Smooth muscle cell of the brain vasculature (primary cell): ENCODE results near the gene ARHGEF6.

Experiments used
- DNase-seq: peaks from one replicate; pipeline ENCODE4 v3.0.0-alpha.2; 2012; ENCODE audit warnings: low read depth, low spot score

Gene ARHGEF6

DNA sequence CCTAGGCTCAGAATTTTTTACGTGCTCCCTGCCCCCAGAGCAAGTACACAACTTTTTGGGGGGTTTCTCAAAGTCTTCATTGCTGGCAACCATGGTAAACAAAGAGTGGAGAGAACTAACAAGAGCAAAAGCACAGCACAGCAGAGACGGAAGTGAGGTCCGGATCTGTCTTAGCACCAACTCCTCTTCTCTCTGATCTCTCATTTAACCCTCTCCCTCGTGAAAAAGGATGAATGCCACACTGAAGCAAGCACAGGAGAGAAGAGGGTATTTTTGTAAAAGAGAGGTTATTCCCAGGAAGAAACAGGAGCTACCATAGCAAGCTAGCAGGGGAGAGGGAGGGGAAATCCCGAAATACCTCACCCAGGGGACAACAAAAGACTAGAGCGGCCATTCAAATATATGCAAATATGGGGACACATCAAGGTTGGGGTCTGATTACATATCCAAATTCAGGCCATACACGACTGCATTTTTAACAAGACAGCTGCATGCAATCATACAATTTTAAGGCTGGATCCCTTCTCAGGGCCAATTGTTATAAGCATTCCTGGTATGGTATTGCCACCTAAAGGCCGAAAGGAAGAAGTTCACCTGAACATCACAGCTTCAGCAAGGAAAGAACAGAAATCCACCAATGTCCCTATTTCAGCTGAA, 86.2 kb downstream of the ARHGEF6 start:
- DNase-seq: no peak

DNA sequence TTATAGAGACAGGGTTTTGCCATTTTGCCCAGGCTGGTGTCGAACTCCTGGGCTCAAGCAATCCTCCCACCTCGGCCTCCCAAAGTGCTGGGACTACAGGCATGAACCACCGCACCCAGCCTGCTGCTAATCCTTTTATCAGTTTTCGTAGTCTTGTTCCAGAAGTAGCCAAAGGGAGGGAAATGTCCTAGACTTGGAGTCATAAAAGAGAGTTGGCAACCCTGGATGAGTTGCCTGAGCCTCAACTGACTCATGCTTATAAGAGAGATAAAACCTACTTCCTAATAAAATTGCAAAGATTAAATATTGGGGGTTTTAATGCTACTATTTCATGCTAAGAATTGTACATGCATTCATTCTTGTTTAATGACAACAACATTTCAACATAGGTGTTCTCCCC, 88.5 kb downstream of the ARHGEF6 start:
- DNase-seq: no peak

DNA sequence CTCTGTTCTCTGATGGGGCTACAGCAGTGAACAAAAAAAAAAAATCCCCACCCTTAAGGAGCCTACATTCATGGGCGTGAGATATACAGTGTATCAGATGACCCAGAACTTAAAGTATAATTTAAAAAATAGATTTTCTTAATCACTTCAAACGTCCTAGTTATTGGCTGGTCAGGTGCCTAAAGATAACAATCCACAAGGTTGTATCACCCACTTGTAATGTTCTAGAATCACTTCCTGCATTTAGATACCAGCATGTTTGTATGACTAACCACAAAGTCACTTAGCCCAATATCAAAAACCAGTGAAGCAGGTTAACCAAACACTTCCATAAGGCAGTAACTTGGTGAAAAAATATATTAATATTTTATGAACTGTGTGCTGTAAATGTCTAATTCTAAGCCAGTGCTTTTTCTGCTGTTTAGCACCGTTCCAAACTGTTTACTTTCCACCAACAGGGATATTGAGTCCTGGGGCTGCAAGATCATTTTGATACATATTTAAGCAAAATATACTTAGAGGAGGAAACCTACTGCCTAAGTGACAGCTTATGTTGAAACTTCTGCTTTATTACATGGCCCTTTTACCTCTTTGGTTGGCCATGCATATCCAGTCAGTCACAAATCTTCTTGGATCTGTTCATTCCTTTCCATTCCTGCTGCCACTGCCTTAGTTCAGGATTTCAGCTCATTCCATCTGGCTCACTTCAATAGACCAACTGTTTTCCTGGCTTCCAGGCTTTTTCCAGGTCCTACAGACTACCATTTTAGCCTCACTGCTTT, 89.5 kb downstream of the ARHGEF6 start:
- DNase-seq: no peak

DNA sequence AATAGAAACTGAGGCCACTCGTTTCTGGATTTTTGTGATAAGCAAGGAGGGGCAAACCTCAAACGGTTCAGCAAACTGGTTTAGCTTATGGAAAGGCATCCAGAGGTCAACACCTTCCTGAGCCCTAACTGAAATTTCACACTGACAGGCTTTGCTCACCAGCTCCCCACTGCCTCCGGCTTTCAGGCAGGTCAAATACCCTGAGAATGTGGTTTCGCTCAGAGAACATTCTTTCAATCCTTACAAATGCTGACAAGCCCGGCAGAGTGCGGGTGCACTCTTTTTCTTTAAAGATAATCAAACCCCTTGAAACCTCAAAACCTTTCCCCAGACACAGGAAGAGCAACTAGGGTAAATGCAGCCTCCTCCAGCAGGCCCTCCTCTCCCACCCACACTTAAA, 91.3 kb downstream of the ARHGEF6 start:
- no peak for DNase-seq

- no peak for DNase-seq
Measured at GRCh38 chrX:136687457-136687856, 93.3 kb downstream of the ARHGEF6 start.

- no peak for DNase-seq
Measured at GRCh38 chrX:136684120-136684519, 96.6 kb downstream of the ARHGEF6 start.

DNA sequence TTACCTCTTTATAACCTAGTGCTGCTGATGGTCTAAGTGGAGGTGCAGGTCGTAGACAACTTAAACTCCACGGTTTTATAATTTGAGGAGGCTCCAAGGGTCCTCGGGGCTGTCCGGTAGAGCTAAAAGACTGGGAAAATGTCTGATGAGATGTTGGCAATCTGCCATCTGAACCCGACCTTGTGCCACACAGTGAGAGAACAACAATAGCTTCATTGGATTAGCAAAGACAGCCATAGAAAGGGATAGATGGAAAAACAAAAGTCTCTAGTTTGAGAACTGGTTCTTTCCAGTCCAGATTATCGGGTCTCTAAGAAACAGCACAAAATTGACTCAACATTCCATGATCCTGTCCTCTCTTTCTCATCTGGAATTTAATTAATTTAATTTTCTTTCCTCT, 101.2 kb downstream of the ARHGEF6 start:
- no peak for DNase-seq

DNA sequence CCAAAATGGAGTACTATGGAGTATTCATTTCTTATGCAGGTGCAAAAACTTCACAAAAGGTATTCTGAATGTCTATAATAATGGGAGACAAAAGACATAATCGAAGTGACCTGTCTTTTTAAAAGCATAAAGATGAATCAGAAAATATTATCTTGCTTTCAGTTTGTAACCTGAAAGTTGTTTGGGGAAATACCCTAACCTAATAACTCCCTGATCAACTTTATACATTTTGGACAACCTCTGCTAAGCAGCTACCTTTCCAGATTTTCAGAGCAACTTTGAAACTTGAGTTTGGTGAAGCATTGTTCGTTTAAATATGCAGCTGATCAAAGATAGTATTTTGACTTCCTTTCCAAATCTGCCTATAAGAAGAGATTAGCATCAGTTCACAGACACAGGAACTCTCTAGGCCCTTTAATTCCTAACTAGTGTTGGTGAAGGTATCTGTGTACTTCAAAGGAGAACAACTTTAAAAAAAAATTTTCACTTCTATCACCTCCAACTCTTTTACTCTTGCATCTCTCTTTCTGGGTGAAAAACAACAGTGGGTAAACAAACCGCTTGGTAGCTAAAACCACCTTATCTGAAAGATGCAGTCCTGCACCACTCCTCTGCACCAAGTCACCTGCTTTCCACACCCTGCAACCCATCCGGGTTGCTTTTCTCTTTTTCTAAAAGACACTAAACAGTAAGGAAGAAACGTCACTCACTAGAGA, 106.3 kb downstream of the ARHGEF6 start:
- no peak for DNase-seq

DNA sequence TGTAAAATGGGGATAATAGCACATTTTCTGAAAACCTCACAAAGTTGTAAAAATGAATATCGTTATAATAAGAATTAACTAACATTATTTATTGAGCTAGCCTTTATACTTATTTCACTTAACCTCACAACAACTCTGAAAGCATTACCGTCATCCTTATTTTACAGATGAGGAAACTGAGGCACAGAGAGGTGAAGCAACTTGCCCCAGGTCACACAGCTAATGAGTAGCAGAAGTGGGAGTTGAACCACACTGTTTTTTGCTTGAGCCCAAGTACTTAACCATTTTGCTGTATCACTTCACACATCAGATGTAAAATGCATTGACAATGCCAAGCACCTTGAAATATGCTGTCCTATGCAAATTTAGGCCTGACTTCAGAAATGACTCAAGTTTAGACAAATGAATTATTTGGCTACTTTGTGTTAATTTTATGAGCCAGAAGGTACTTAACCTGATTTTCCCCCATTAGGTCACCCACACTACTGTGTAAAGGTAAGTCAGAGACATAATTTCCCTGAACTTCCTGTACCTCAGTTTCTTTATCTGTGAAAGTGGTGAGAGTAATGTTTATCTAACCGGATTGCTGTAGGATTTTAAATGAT, 109.6 kb downstream of the ARHGEF6 start:
- DNase-seq: no peak

- DNase-seq: no peak
Measured at GRCh38 chrX:136667446-136668168, 113.1 kb downstream of the ARHGEF6 start.

DNA sequence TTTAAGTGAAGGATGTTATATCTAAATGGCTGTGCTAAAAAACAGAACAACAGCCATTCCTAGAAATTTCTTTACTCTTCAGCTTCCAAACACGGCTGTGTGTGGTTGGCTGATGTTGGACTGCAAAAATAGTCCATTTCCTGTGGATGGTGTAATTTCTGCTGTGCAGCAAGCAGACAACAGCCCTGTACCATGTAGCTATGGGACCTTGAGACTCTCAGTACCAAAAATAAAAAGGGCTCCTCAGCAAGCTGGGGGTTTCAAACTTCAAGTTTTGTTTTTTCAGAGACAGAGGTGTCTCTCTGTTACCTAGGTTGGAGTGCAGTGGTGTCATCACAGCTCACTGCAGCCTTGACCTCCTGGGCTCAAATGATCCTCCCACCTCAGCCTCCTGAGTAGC, 114.6 kb downstream of the ARHGEF6 start:
- DNase-seq: no peak

DNA sequence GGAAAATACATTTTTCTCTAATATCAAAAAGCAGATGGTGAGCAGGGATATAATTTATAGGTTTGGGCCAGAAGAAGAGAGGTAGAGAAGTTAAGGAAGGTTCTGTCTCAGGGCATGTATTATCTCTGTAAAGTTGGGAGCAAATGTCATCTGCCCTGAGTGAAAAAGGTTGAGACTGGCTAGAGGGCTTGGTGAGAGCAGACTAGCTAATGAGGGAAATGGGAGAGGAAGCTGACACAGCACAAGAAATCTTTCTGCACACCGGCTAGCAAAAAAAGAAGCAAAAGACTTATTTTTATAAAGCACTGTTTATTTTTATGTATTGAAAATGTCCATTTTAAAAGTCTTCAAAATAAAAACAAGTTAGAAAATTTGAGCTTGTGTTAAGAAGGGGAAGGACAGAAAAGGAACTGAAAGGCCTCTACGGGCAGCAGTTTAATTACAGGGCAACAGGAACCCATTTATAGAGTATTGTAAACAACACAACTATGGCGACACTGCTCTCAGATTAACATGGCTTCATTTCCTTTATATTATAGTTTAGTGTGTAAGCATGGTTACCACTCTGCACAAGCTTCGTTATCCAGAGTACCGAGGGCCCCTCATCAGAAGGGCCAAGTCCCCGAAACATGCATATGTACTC, 115.4 kb downstream of the ARHGEF6 start:
- no peak for DNase-seq

GRCh38 chrX:136662976-136663375, 117.8 kb downstream of the ARHGEF6 start:
- no peak for DNase-seq

DNA sequence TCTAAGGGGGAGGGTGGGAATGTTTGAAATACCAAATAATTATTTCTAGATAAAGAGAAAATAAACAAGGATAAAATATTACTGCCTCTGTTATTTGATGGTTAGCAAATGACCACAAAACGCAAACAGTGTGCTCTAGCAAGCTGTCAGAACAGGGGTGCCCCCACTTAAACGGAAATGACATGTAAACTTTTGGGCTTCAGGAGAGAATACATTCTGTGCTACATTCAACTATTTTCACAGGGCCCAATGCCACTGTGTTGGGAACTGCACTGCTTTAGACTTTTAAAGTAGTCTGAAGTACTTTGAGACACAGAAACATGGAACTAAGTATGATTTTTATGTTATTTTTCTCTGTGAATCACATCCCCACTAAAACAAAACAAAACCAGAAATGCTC, 118.6 kb downstream of the ARHGEF6 start:
- no peak for DNase-seq

- no peak for DNase-seq
Measured at GRCh38 chrX:136660896-136661295, 119.8 kb downstream of the ARHGEF6 start.

- DNase-seq: no peak
Measured at GRCh38 chrX:136659174-136659573, 121.6 kb downstream of the ARHGEF6 start.

DNA sequence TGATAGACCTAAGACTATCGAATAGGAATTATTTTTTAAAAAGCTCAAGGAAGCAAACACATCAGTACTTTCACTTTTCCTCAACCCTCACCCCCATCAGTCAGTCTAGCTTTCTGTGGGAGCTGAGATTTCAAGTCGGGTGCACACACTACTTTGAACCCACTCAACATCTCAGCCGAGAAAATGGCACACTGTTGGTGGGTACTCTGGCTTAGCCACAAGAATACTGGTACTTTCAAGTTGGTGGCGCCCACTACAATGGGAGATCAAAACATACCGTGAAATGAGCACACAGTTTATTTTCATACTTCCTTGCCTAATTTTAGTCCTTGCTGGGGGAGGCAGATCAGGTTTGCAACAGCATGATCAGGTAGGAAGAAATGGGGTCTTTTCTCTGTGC, 122.6 kb downstream of the ARHGEF6 start:
- no peak for DNase-seq

DNA sequence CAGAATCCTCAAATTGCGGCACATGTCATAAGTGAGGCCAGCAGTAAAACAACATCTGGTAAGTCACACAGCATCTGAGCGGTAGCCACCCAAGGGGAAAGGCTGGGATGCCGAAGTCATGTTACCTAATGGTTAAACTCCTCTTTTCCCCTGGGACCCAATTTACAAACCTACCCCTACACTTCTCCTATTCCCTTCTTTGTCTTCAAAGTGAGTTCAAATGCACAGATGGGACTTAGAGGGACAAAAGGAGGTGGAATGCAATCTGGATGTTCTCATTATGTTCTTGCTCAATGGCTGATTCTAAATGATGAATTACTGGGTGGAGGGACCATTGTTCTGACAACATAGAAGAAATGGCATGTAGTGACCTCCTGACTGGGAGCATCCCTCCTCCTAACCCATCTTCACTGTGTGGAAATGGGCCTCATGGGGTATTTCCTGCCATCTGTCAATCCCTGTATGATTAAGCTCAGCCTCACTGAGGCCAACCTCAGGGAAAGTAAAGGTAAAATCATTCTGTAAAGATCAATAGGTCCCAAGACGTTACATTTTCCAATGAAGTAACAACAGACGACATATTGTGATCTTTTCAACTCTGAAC, 124.3 kb downstream of the ARHGEF6 start:
- no peak for DNase-seq

DNA sequence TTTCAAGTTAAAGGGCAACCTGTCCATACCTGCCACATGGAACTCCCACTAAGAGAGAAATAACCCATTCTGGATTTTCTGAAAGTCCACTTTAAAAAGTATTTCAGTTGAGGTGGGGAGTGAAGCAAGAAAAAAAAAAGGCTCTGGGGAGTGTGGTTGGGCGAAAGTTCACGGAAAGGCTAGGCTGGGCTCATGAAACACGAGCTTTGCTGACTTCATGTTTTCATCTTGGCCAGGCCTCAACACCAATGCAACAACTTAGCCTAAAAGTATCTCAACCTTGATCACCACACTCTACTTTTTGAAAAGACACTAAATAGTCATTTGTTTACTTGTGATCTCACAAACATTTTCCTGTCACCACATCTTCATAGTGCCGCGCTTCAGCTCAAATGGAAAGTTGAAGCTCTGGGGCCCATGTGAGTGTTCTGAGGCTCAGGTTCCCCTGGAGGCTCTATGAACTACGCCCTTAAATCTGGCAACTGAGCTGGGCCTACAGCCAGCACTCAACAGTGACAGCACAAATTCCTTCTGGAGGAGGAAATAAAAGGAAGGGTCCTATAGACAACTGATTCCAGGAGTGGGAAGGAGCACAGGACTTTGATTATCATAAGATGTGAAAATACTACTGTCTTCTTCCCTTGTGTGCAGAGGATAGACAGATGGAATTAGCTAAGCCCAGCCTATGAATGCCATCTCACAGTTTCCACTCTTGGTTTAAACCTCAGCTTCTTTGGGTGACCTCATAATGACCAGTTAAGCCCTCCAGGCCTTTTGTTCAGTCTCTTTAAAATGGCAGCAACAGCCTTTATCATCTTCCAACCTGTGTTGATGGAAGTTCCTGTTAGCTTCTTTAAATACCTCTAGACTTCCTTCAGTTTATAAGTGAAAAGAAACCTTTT, 127.7 kb downstream of the ARHGEF6 start:
- DNase-seq: no peak

- no peak for DNase-seq
Measured at GRCh38 chrX:136650811-136651210, 129.9 kb downstream of the ARHGEF6 start.
